ENCODE results near the gene COIL. TPM values are rescaled to one million over a fixed set of nuclear protein-coding genes. Genes with fewer than 3 reads are reported as not detected.
A peak's percentile ranks its signal among the peaks of the same experiment; 100 is the strongest.
"Not testable (repeated sequence)": the region's sequence is repeated elsewhere in the genome, so short reads cannot be mapped to it uniquely, and the experiment has no call there.

The COIL gene
- total RNA-seq, 2 donors from 2014 or later = 22.6 to 26.1 TPM

GRCh38 chr17:56948491-56948890 is 12.4 kb downstream of the COIL start:
- H3K36me3 Mint-ChIP-seq = peaks cover 2 to 6% of the 10 kb centered on the region in 2 donors
- ATAC-seq = no peak

GRCh38 chr17:56947741-56948140 is 13.1 kb downstream of the COIL start:
- Mint-ChIP-seq H3K27ac (no peak overlapping the region), H3K9me3 (no peaks in the 10 kb centered on the region), H3K36me3 (peaks cover 0 to 6% of the 10 kb centered on the region in 2 donors)
- no peak for ATAC-seq
- no peak for DNase-seq (ENCODE audit: low spot score in 2 of 2)

More at GRCh38 chr17:56948491-56948890, 12.4 kb downstream of the COIL start:
- no peak overlapping the region for H3K27ac Mint-ChIP-seq
- DNase-seq (ENCODE audit: low spot score in 2 of 2) = no peak
- no peaks in the 10 kb centered on the region for H3K9me3 Mint-ChIP-seq

- ATAC-seq = no peak
- no peak overlapping the region for H3K27ac Mint-ChIP-seq
- no peaks in the 10 kb centered on the region for H3K9me3 Mint-ChIP-seq
These were observed 14.8 kb downstream of the COIL start for GRCh38 chr17:56945938-56946505.

GRCh38 chr17:56943505-56944125 is 17.2 kb downstream of the COIL start:
- peaks cover 0 to 4% of the 10 kb centered on the region in 2 donors for H3K36me3 Mint-ChIP-seq
- DNase-seq (ENCODE audit: low spot score in 2 of 2) (no peak), ATAC-seq (peak; percentile 78 to 86)
- H3K9me3 Mint-ChIP-seq = no peaks in the 10 kb centered on the region
- H3K27ac Mint-ChIP-seq = peak overlapping the region; percentile 55 to 87

More at GRCh38 chr17:56945938-56946505, 14.8 kb downstream of the COIL start:
- DNase-seq (ENCODE audit: low spot score in 2 of 2) = no peak
- H3K36me3 Mint-ChIP-seq = peaks cover 0 to 6% of the 10 kb centered on the region in 2 donors

GRCh38 chr17:56939869-56940484 is 20.9 kb downstream of the COIL start:
- peaks cover 8 to 24% of the 10 kb centered on the region in 2 donors for H3K36me3 Mint-ChIP-seq
- H3K27ac Mint-ChIP-seq = peak overlapping the region in 1 of 2 donors; percentile 44
- no peaks in the 10 kb centered on the region for H3K9me3 Mint-ChIP-seq
- ATAC-seq (peak; percentile 54 to 55), DNase-seq (ENCODE audit: low spot score in 2 of 2) (no peak)

GRCh38 chr17:56938206-56938605 is 22.6 kb downstream of the COIL start:
- DNase-seq (ENCODE audit: low spot score in 2 of 2); H3K9me3 Mint-ChIP-seq; ATAC-seq: not testable (repeated sequence)
- Mint-ChIP-seq H3K36me3 (peaks cover 16 to 25% of the 10 kb centered on the region in 2 donors), H3K27ac (peak overlapping the region; percentile 66 to 72)

- ATAC-seq (peak in 1 of 2 donors; percentile 10), DNase-seq (ENCODE audit: low spot score in 2 of 2) (no peak)
- peaks cover 16 to 30% of the 10 kb centered on the region in 2 donors for H3K36me3 Mint-ChIP-seq
- H3K9me3 Mint-ChIP-seq = no peaks in the 10 kb centered on the region
- peak overlapping the region; percentile 66 to 72 for H3K27ac Mint-ChIP-seq
These were observed 23.2 kb downstream of the COIL start for GRCh38 chr17:56937687-56938086.

- Mint-ChIP-seq H3K36me3 (peaks cover 16 to 38% of the 10 kb centered on the region in 2 donors), H3K27ac (peak overlapping the region in 1 of 2 donors; percentile 45)
- ATAC-seq = no peak
These were observed 24.0 kb downstream of the COIL start for GRCh38 chr17:56936697-56937322.

GRCh38 chr17:56935461-56935860 is 25.4 kb downstream of the COIL start:
- Mint-ChIP-seq H3K27ac (no peak overlapping the region), H3K9me3 (no peaks in the 10 kb centered on the region), H3K36me3 (peaks cover 16 to 49% of the 10 kb centered on the region in 2 donors)
- no peak for ATAC-seq
- DNase-seq (ENCODE audit: low spot score in 2 of 2) = no peak

More at GRCh38 chr17:56936697-56937322, 24.0 kb downstream of the COIL start:
- DNase-seq (ENCODE audit: low spot score in 2 of 2) = no peak
- no peaks in the 10 kb centered on the region for H3K9me3 Mint-ChIP-seq

GRCh38 chr17:56934280-56934679 is 26.6 kb downstream of the COIL start:
- Mint-ChIP-seq H3K9me3 (peaks cover 0 to 5% of the 10 kb centered on the region in 2 donors), H3K36me3 (peaks cover 16 to 60% of the 10 kb centered on the region in 2 donors), H3K27ac (peak overlapping the region in 1 of 2 donors; percentile 85)
- no peak for DNase-seq (ENCODE audit: low spot score in 2 of 2)
- peak; percentile 82 to 93 for ATAC-seq

GRCh38 chr17:56933868-56934267 is 27.0 kb downstream of the COIL start:
- H3K36me3 Mint-ChIP-seq = peaks cover 16 to 62% of the 10 kb centered on the region in 2 donors
- ATAC-seq (peak; percentile 24 to 53), DNase-seq (ENCODE audit: low spot score in 2 of 2) (no peak)
- H3K27ac Mint-ChIP-seq = peak overlapping the region in 1 of 2 donors; percentile 85
- H3K9me3 Mint-ChIP-seq = peaks cover 0 to 7% of the 10 kb centered on the region in 2 donors

- H3K36me3 Mint-ChIP-seq = peaks cover 16 to 55% of the 10 kb centered on the region in 2 donors
- ATAC-seq (no peak), DNase-seq (ENCODE audit: low spot score in 2 of 2) (no peak)
- peaks cover 0 to 7% of the 10 kb centered on the region in 2 donors for H3K9me3 Mint-ChIP-seq
- H3K27ac Mint-ChIP-seq = peak overlapping the region in 1 of 2 donors; percentile 85
These were observed 27.6 kb downstream of the COIL start for GRCh38 chr17:56933151-56933745.

GRCh38 chr17:56930739-56931337 is 30.0 kb downstream of the COIL start:
- ATAC-seq (no peak), DNase-seq (ENCODE audit: low spot score in 2 of 2) (no peak)
- Mint-ChIP-seq H3K27ac (no peak overlapping the region), H3K36me3 (peaks cover 9 to 38% of the 10 kb centered on the region in 2 donors), H3K9me3 (peaks cover 0 to 7% of the 10 kb centered on the region in 2 donors)

- H3K27ac Mint-ChIP-seq = no peak overlapping the region
- DNase-seq (ENCODE audit: low spot score in 2 of 2) = no peak
- peaks cover 0 to 7% of the 10 kb centered on the region in 2 donors for H3K9me3 Mint-ChIP-seq
- no peak for ATAC-seq
- peaks cover 9 to 38% of the 10 kb centered on the region in 2 donors for H3K36me3 Mint-ChIP-seq
These were observed 31.4 kb downstream of the COIL start for GRCh38 chr17:56929362-56929969.

GRCh38 chr17:56928586-56928985 is 32.3 kb downstream of the COIL start:
- H3K36me3 Mint-ChIP-seq = peaks cover 4 to 38% of the 10 kb centered on the region in 2 donors
- no peak for ATAC-seq

GRCh38 chr17:56926704-56927103 is 34.1 kb downstream of the COIL start:
- H3K36me3 Mint-ChIP-seq = peaks cover 0 to 25% of the 10 kb centered on the region in 2 donors
- no peak overlapping the region for H3K27ac Mint-ChIP-seq
- H3K9me3 Mint-ChIP-seq = peaks cover 0 to 7% of the 10 kb centered on the region in 2 donors
- no peak for ATAC-seq
- DNase-seq (ENCODE audit: low spot score in 2 of 2) = no peak

More at GRCh38 chr17:56928586-56928985, 32.3 kb downstream of the COIL start:
- no peak overlapping the region for H3K27ac Mint-ChIP-seq
- no peak for DNase-seq (ENCODE audit: low spot score in 2 of 2)
- peaks cover 0 to 7% of the 10 kb centered on the region in 2 donors for H3K9me3 Mint-ChIP-seq
